Nephron (organoid): Measurements from ENCODE around the gene CDC20.

Experiments
- H3K27ac Mint-ChIP-seq, 3 experiments: 2 replicates each; pipeline ENCODE4 v1.8.0; 2020; ENCODE audit warnings: mixed read lengths in 3 of 3, mild to moderate bottlenecking in 2 of 3, moderate library complexity in 1 of 3
- H3K27me3 Mint-ChIP-seq: 2 replicates; pipeline ENCODE4 v1.8.0; 2021; ENCODE audit warnings: low read depth, mild to moderate bottlenecking, moderate library complexity, mixed read lengths
- H3K36me3 Mint-ChIP-seq: 2 replicates; pipeline ENCODE4 v1.8.0; 2020; ENCODE audit warnings: low read depth, mixed read lengths
- H3K4me1 Mint-ChIP-seq: 2 replicates; pipeline ENCODE4 v1.8.0; 2020; ENCODE audit warnings: mixed read lengths
- H3K4me3 Mint-ChIP-seq, 3 experiments: 2 replicates each; pipeline ENCODE4 v1.8.0; 2020; ENCODE audit warnings: mild to moderate bottlenecking in 3 of 3, mixed read lengths in 3 of 3, moderate library complexity in 2 of 3
- H3K9me3 Mint-ChIP-seq: 2 replicates; pipeline ENCODE4 v1.8.0; 2020; ENCODE audit warnings: mixed read lengths
- CTCF ChIP-seq, 3 experiments: fragments of 200-600 bp; sonication (generic); IDR thresholded peaks; one replicate each; pipeline ENCODE4 v1.5.0; 2021; ENCODE audit warnings: antibody characterized with exemption in 3 of 3; ENCODE audit not compliant: unreplicated experiment in 3 of 3

The CDC20 gene

GRCh38 chr1:43402089-43402865 is 43.5 kb downstream of the CDC20 start:
- peak overlapping the region in 1 of 3 experiments; percentile 47 for H3K27ac Mint-ChIP-seq
- peaks cover 47% of the 10 kb centered on the region for H3K36me3 Mint-ChIP-seq
- peaks cover 10% of the 10 kb centered on the region for H3K4me1 Mint-ChIP-seq
- H3K9me3 Mint-ChIP-seq: no peaks in the 10 kb centered on the region
- no peak overlapping the region for H3K4me3 Mint-ChIP-seq
- TF ChIP-seq CTCF (IDR thresholded peaks at IDR 0.05; ENCODE audit: unreplicated experiment in 3 of 3): no peak
- peaks cover 3% of the 10 kb centered on the region for H3K27me3 Mint-ChIP-seq

- Mint-ChIP-seq H3K27me3 (no peaks in the 10 kb centered on the region), H3K36me3 (peaks cover 54% of the 10 kb centered on the region), H3K4me1 (peaks cover 10% of the 10 kb centered on the region), H3K27ac (no peak overlapping the region), H3K4me3 (no peak overlapping the region), H3K9me3 (no peaks in the 10 kb centered on the region)
- TF ChIP-seq CTCF (IDR thresholded peaks at IDR 0.05; ENCODE audit: unreplicated experiment in 3 of 3): no peak
Observed at GRCh38 chr1:43404353-43404752, 45.6 kb downstream of the CDC20 start.

GRCh38 chr1:43405219-43405875 is 46.6 kb downstream of the CDC20 start:
- Mint-ChIP-seq H3K4me1 (peaks cover 10% of the 10 kb centered on the region), H3K27me3 (no peaks in the 10 kb centered on the region), H3K4me3 (no peak overlapping the region), H3K36me3 (peaks cover 61% of the 10 kb centered on the region), H3K27ac (no peak overlapping the region), H3K9me3 (no peaks in the 10 kb centered on the region)
- TF ChIP-seq CTCF (IDR thresholded peaks at IDR 0.05; ENCODE audit: unreplicated experiment in 3 of 3): no peak

- no peak for TF ChIP-seq CTCF (IDR thresholded peaks at IDR 0.05; ENCODE audit: unreplicated experiment in 3 of 3)
- H3K9me3 Mint-ChIP-seq: no peaks in the 10 kb centered on the region
- H3K36me3 Mint-ChIP-seq: peaks cover 66% of the 10 kb centered on the region
- H3K4me1 Mint-ChIP-seq: peaks cover 10% of the 10 kb centered on the region
- no peak overlapping the region for H3K4me3 Mint-ChIP-seq
- no peaks in the 10 kb centered on the region for H3K27me3 Mint-ChIP-seq
- H3K27ac Mint-ChIP-seq: no peak overlapping the region
Observed at GRCh38 chr1:43405876-43406234, 47.1 kb downstream of the CDC20 start.

GRCh38 chr1:43410571-43410970 is 51.8 kb downstream of the CDC20 start:
- H3K4me1 Mint-ChIP-seq: no peaks in the 10 kb centered on the region
- H3K27ac Mint-ChIP-seq: no peak overlapping the region
- no peak for TF ChIP-seq CTCF (IDR thresholded peaks at IDR 0.05; ENCODE audit: unreplicated experiment in 3 of 3)
- H3K36me3 Mint-ChIP-seq: peaks cover 54% of the 10 kb centered on the region
- H3K9me3 Mint-ChIP-seq: no peaks in the 10 kb centered on the region
- no peaks in the 10 kb centered on the region for H3K27me3 Mint-ChIP-seq
- no peak overlapping the region for H3K4me3 Mint-ChIP-seq
